ENCODE data around the gene PDS5B. TPM values are rescaled to one million over a fixed set of nuclear protein-coding genes. Genes with fewer than 3 reads are reported as not detected.

The PDS5B gene
- total and polyA plus RNA-seq, 4 donors, result 3.6 to 24.3 (median 12.9) TPM

Small RNA genes lying within 50 kb of the gene (small RNA-seq; reads per million reads assigned to genes)
- gene RNY1P4, result not detected

Other genes starting within 250 kb of the PDS5B start
- 10 to 100 TPM; 11.0 to 64.6 TPM for gene N4BP2L1, start 158.3 kb upstream of the PDS5B start, total RNA-seq
- 10 to 100 TPM; 16.4 to 36.5 TPM for gene N4BP2L1, start 158.3 kb upstream of the PDS5B start, polyA plus RNA-seq
- 100 to 1,000 TPM in 1 of 2 donors, 10 to 100 TPM in 1; 45.9 to 108 TPM for gene N4BP2L2, start 47.7 kb upstream of the PDS5B start, total RNA-seq
- gene N4BP2L2, start 47.7 kb upstream of the PDS5B start, polyA plus RNA-seq, result 100 to 1,000 TPM in 1 of 2 donors, 10 to 100 TPM in 1; 14.9 to 116 TPM

Measured in liver (tissue), 5 donors.